HuH-7.5 (cell line): Measurements from ENCODE around the gene ATXN1.
"Not testable (repeated sequence)": the region's sequence is repeated elsewhere in the genome, so short reads cannot be mapped to it uniquely, and the experiment has no call there.

Source experiments
- DNase-seq: peaks from one replicate; pipeline ENCODE4 v3.0.0; 2011; ENCODE audit warnings: low spot score

ATXN1 gene

GRCh38 chr6:16383607-16384206, 377.6 kb downstream of the ATXN1 start:
- DNase-seq: no peak

GRCh38 chr6:16381968-16382367, 379.3 kb downstream of the ATXN1 start:
- not testable (repeated sequence) for DNase-seq

GRCh38 chr6:16380220-16380809, 380.9 kb downstream of the ATXN1 start:
- DNase-seq: no peak

GRCh38 chr6:16378360-16378759, 382.9 kb downstream of the ATXN1 start:
- not testable (repeated sequence) for DNase-seq

- DNase-seq: no peak
Measured at GRCh38 chr6:16377470-16377869, 383.8 kb downstream of the ATXN1 start.

- no peak for DNase-seq
Measured at GRCh38 chr6:16375843-16376242, 385.4 kb downstream of the ATXN1 start.

- DNase-seq: no peak
Measured at GRCh38 chr6:16375206-16375605, 386.1 kb downstream of the ATXN1 start.

- no peak for DNase-seq
Measured at GRCh38 chr6:16374461-16375200, 386.6 kb downstream of the ATXN1 start.

- DNase-seq: no peak
Measured at GRCh38 chr6:16374016-16374415, 387.2 kb downstream of the ATXN1 start.

- no peak for DNase-seq
Measured at GRCh38 chr6:16372029-16372776, 389.1 kb downstream of the ATXN1 start.

- no peak for DNase-seq
Measured at GRCh38 chr6:16371401-16371800, 389.9 kb downstream of the ATXN1 start.

- no peak for DNase-seq
Measured at GRCh38 chr6:16370943-16371342, 390.3 kb downstream of the ATXN1 start.

- no peak for DNase-seq
Measured at GRCh38 chr6:16369989-16370388, 391.3 kb downstream of the ATXN1 start.

- no peak for DNase-seq
Measured at GRCh38 chr6:16369140-16369745, 392.0 kb downstream of the ATXN1 start.

GRCh38 chr6:16367571-16367970, 393.7 kb downstream of the ATXN1 start:
- DNase-seq: no peak

- no peak for DNase-seq
Measured at GRCh38 chr6:16363749-16364148, 397.5 kb downstream of the ATXN1 start.

GRCh38 chr6:16362819-16363589, 398.3 kb downstream of the ATXN1 start:
- DNase-seq: no peak

- no peak for DNase-seq
Measured at GRCh38 chr6:16362296-16362695, 399.0 kb downstream of the ATXN1 start.

GRCh38 chr6:16361861-16362260, 399.4 kb downstream of the ATXN1 start:
- DNase-seq: no peak

GRCh38 chr6:16361121-16361520, 400.1 kb downstream of the ATXN1 start:
- DNase-seq: no peak

GRCh38 chr6:16360365-16360764, 400.9 kb downstream of the ATXN1 start:
- DNase-seq: no peak

GRCh38 chr6:16359563-16359962, 401.7 kb downstream of the ATXN1 start:
- DNase-seq: no peak
